Measurements from ENCODE around the gene RNU7-1.

DNA sequence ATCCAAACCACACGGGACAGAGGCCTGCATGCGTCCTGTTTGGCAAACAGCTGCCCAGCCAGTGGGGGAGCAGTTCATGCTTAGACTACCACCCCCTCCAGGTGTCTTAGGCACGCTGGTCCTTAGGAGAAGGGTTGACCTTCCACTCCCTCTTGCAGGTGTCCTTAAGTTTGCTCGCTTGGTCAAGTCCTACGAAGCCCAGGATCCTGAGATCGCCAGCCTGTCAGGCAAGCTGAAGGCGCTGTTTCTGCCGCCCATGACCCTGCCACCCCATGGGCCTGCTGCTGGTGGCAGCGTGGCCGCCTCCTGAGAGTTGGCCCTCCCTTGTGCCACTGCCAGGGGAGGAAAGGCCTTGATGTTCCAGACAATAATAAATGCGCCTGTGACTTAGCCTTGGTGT lies 2.0 kb downstream of the RNU7-1 start:
- TF ChIP-seq, protein P1, sequence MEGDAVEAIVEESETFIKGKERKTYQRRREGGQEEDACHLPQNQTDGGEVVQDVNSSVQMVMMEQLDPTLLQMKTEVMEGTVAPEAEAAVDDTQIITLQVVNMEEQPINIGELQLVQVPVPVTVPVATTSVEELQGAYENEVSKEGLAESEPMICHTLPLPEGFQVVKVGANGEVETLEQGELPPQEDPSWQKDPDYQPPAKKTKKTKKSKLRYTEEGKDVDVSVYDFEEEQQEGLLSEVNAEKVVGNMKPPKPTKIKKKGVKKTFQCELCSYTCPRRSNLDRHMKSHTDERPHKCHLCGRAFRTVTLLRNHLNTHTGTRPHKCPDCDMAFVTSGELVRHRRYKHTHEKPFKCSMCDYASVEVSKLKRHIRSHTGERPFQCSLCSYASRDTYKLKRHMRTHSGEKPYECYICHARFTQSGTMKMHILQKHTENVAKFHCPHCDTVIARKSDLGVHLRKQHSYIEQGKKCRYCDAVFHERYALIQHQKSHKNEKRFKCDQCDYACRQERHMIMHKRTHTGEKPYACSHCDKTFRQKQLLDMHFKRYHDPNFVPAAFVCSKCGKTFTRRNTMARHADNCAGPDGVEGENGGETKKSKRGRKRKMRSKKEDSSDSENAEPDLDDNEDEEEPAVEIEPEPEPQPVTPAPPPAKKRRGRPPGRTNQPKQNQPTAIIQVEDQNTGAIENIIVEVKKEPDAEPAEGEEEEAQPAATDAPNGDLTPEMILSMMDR (IDR thresholded peaks at IDR 0.05): no peak
- no peak for TF ChIP-seq EZH2 (IDR thresholded peaks at IDR 0.05; ENCODE audit: borderline replicate concordance, insufficient read depth, low read depth, low read length, poor library complexity, severe bottlenecking)

All from B cell (primary cell).